HepG2 (cell line): ENCODE results near the gene ZNF189. TPM values are rescaled to one million over a fixed set of nuclear protein-coding genes. Genes with fewer than 3 reads are reported as not detected.

Experiments used
- ADNP ChIP-seq: sonication (generic); formaldehyde crosslinking; IDR thresholded peaks from 2 replicates; pipeline ENCODE4 v1.4.0; 2020; ENCODE audit warnings: missing genetic modification reagents
- AKAP8 ChIP-seq: sonication (generic); formaldehyde crosslinking; IDR thresholded peaks from 2 replicates; pipeline ENCODE4 v1.5.1; 2020; ENCODE audit warnings: mild to moderate bottlenecking, missing genetic modification reagents
- ATF3 ChIP-seq: sonication (generic); formaldehyde crosslinking; IDR thresholded peaks from 2 replicates; pipeline ENCODE4 v1.4.0; 2020; ENCODE audit warnings: missing genetic modification reagents
- HMG20B ChIP-seq: conservative IDR thresholded peaks from 2 replicates; pipeline ENCODE4 v1.6.1; 2016; ENCODE audit warnings: missing genetic modification reagents, missing compliant biosample characterization
- KDM6A ChIP-seq: IDR thresholded peaks from 2 replicates; pipeline ENCODE4 v1.6.1; 2016; ENCODE audit warnings: low read depth
- MTF1 ChIP-seq: sonication (generic); formaldehyde crosslinking; IDR thresholded peaks from 2 replicates; pipeline ENCODE4 v1.5.0; 2020; ENCODE audit warnings: missing genetic modification reagents
- PATZ1 ChIP-seq: sonication (generic); formaldehyde crosslinking; IDR thresholded peaks from 2 replicates; pipeline ENCODE4 v1.4.0; 2020; ENCODE audit warnings: missing genetic modification reagents
- RARA ChIP-seq: IDR thresholded peaks from 2 replicates; pipeline ENCODE4 v1.6.1; 2016; ENCODE audit warnings: missing genetic modification reagents, missing compliant biosample characterization
- SOX13 ChIP-seq, 3 experiments: fragments of 450-650 bp in 1 of 3; sonication (generic) in 1 of 3; formaldehyde crosslinking in 1 of 3; IDR thresholded peaks in 2 of 3; conservative IDR thresholded peaks in 1 of 3; 2 replicates each; pipeline versions ENCODE4 v1.5.0 to v1.6.1; 2016 to 2020; ENCODE audit warnings: antibody characterized with exemption in 1 of 3, mild to moderate bottlenecking in 1 of 3, missing compliant biosample characterization in 1 of 3, missing genetic modification reagents in 1 of 3, moderate library complexity in 1 of 3
- ZBTB46 ChIP-seq: sonication (generic); formaldehyde crosslinking; IDR thresholded peaks from 2 replicates; pipeline ENCODE4 v1.4.0; 2020; ENCODE audit warnings: mild to moderate bottlenecking, missing genetic modification reagents, borderline replicate concordance
- ZNF383 ChIP-seq: sonication (generic); formaldehyde crosslinking; IDR thresholded peaks from 2 replicates; pipeline ENCODE4 v1.4.0; 2020; ENCODE audit warnings: missing genetic modification reagents, mild to moderate bottlenecking, borderline replicate concordance
- ZNF446 ChIP-seq: sonication (generic); formaldehyde crosslinking; IDR thresholded peaks from 2 replicates; pipeline ENCODE4 v1.5.0; 2020; ENCODE audit warnings: mild to moderate bottlenecking, missing genetic modification reagents
- ZNF652 ChIP-seq: IDR thresholded peaks from 2 replicates; pipeline ENCODE4 v1.6.1; 2016; ENCODE audit warnings: low read depth, borderline replicate concordance
- ZNF747 ChIP-seq: sonication (generic); formaldehyde crosslinking; IDR thresholded peaks from 2 replicates; pipeline ENCODE4 v1.8.1; 2023; ENCODE audit warnings: missing genetic modification reagents, mild to moderate bottlenecking, borderline replicate concordance
- ZNF841 ChIP-seq: sonication (generic); formaldehyde crosslinking; IDR thresholded peaks from 2 replicates; pipeline ENCODE4 v1.8.1; 2023; ENCODE audit warnings: missing genetic modification reagents, borderline replicate concordance
- polyA plus RNA-seq, 8 experiments: library from polyadenylated mRNA; depleted of rRNA in 3 of 8; stranded (reverse) in 7 of 8; unstranded in 1 of 8; fragments of >200 nt; fragmentation: Illumina TruSeq in 4 of 8; extraction: Trizol in 4 of 8; gene quantifications; 2 replicates each; pipeline versions ENCODE4 v1.2.1 to v1.2.3, GENCODE V29; 2011 to 2016; ENCODE audit warnings: low read depth in 4 of 8, missing spikeins in 1 of 8, mixed read lengths in 1 of 8; ENCODE audit not compliant: insufficient read depth in 1 of 8
- total RNA-seq, 5 experiments: library from RNA; depleted of rRNA; stranded (reverse); fragments of >200 nt; fragmentation: Illumina TruSeq; extraction: Trizol; gene quantifications; 2 replicates each; pipeline ENCODE4 v1.2.3, GENCODE V29; 2016; ENCODE audit warnings: low read depth in 1 of 5
- TF ChIP-seq, protein P1 (sequence below): sonication (generic); formaldehyde crosslinking; conservative IDR thresholded peaks from 2 replicates; pipeline ENCODE4 v1.4.0; 2020; ENCODE audit warnings: mild to moderate bottlenecking, missing genetic modification reagents, moderate library complexity
- TF ChIP-seq, protein P2 (sequence below): sonication (generic); formaldehyde crosslinking; IDR thresholded peaks from 2 replicates; pipeline ENCODE4 v1.5.1; 2020; ENCODE audit warnings: missing genetic modification reagents, mild to moderate bottlenecking, borderline replicate concordance
- TF ChIP-seq, protein P3 (sequence below): sonication (generic); formaldehyde crosslinking; IDR thresholded peaks from 2 replicates; pipeline ENCODE4 v1.4.0; 2020; ENCODE audit warnings: missing genetic modification reagents

The ZNF189 gene
- total and polyA plus RNA-seq, 2 of the 13 experiments (the other 11 are each of a cell fraction or from before 2014, with no cell fraction given), result 8.4 to 50.0 TPM

DNA sequence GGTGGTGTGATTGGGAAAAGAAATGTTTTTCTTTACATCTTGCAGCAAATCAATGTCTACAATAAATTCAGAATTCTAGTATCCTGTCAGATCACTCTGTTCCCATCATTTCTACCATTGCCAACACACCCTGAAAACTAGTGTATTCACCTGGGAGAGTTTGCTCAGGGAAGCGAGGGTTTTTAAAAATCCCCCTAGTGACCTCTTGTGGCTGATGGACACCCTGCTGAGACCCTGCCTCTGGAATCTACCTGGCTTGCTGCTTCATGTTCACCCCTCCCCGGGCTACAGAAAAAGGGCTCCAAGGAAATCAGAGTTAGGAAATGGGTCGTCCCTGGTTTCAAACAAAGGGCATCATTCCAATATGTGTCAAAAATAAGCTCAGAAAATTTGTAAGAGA is 58.4 kb downstream of the ZNF189 start (continued):
- TF ChIP-seq ZNF383 (CRISPR knock-in tag) (no peak), ZBTB46 (no peak), RARA (CRISPR knock-in tag) (0 out of 2 replicates have a peak, but pooled peaks have one; percentile 16), HMG20B (CRISPR knock-in tag) (no peak), ATF3 (no peak), ZNF446 (CRISPR knock-in tag) (no peak), ZNF747 (CRISPR knock-in tag) (no peak), MTF1 (CRISPR knock-in tag) (no peak), KDM6A (no peak), SOX13 (IDR thresholded peaks at IDR 0.05) (no peak), SOX13 (CRISPR knock-in tag; conservative IDR thresholded peaks at IDR 0.05 in 1 of 2, IDR thresholded peaks at IDR 0.05 in 1 of 2) (peak in 1 of 2 experiments; percentile 28; a peak in 1 of 4 replicates), ZNF652 (no peak), PATZ1 (no peak), ADNP (no peak), ZNF841 (no peak), AKAP8 (no peak)
- TF ChIP-seq, protein P1, sequence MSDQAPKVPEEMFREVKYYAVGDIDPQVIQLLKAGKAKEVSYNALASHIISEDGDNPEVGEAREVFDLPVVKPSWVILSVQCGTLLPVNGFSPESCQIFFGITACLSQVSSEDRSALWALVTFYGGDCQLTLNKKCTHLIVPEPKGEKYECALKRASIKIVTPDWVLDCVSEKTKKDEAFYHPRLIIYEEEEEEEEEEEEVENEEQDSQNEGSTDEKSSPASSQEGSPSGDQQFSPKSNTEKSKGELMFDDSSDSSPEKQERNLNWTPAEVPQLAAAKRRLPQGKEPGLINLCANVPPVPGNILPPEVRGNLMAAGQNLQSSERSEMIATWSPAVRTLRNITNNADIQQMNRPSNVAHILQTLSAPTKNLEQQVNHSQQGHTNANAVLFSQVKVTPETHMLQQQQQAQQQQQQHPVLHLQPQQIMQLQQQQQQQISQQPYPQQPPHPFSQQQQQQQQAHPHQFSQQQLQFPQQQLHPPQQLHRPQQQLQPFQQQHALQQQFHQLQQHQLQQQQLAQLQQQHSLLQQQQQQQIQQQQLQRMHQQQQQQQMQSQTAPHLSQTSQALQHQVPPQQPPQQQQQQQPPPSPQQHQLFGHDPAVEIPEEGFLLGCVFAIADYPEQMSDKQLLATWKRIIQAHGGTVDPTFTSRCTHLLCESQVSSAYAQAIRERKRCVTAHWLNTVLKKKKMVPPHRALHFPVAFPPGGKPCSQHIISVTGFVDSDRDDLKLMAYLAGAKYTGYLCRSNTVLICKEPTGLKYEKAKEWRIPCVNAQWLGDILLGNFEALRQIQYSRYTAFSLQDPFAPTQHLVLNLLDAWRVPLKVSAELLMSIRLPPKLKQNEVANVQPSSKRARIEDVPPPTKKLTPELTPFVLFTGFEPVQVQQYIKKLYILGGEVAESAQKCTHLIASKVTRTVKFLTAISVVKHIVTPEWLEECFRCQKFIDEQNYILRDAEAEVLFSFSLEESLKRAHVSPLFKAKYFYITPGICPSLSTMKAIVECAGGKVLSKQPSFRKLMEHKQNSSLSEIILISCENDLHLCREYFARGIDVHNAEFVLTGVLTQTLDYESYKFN (CRISPR knock-in tag), result 0 out of 2 replicates have a peak, but pooled peaks have one; percentile 13
- TF ChIP-seq, protein P2, sequence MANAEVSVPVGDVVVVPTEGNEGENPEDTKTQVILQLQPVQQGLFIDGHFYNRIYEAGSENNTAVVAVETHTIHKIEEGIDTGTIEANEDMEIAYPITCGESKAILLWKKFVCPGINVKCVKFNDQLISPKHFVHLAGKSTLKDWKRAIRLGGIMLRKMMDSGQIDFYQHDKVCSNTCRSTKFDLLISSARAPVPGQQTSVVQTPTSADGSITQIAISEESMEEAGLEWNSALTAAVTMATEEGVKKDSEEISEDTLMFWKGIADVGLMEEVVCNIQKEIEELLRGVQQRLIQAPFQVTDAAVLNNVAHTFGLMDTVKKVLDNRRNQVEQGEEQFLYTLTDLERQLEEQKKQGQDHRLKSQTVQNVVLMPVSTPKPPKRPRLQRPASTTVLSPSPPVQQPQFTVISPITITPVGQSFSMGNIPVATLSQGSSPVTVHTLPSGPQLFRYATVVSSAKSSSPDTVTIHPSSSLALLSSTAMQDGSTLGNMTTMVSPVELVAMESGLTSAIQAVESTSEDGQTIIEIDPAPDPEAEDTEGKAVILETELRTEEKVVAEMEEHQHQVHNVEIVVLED (CRISPR knock-in tag), result no peak
- TF ChIP-seq, protein P3, sequence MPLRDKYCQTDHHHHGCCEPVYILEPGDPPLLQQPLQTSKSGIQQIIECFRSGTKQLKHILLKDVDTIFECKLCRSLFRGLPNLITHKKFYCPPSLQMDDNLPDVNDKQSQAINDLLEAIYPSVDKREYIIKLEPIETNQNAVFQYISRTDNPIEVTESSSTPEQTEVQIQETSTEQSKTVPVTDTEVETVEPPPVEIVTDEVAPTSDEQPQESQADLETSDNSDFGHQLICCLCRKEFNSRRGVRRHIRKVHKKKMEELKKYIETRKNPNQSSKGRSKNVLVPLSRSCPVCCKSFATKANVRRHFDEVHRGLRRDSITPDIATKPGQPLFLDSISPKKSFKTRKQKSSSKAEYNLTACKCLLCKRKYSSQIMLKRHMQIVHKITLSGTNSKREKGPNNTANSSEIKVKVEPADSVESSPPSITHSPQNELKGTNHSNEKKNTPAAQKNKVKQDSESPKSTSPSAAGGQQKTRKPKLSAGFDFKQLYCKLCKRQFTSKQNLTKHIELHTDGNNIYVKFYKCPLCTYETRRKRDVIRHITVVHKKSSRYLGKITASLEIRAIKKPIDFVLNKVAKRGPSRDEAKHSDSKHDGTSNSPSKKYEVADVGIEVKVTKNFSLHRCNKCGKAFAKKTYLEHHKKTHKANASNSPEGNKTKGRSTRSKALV, result 0 out of 2 replicates have a peak, but pooled peaks have one; percentile 4
